AG08395 (cell line): Measurements from ENCODE around the gene CD164L2.

ENCODE experiments used
- DNase-seq: peaks from one replicate; pipeline ENCODE4 v3.0.0; 2012; ENCODE audit warnings: mixed read lengths, low spot score

The CD164L2 gene

DNA sequence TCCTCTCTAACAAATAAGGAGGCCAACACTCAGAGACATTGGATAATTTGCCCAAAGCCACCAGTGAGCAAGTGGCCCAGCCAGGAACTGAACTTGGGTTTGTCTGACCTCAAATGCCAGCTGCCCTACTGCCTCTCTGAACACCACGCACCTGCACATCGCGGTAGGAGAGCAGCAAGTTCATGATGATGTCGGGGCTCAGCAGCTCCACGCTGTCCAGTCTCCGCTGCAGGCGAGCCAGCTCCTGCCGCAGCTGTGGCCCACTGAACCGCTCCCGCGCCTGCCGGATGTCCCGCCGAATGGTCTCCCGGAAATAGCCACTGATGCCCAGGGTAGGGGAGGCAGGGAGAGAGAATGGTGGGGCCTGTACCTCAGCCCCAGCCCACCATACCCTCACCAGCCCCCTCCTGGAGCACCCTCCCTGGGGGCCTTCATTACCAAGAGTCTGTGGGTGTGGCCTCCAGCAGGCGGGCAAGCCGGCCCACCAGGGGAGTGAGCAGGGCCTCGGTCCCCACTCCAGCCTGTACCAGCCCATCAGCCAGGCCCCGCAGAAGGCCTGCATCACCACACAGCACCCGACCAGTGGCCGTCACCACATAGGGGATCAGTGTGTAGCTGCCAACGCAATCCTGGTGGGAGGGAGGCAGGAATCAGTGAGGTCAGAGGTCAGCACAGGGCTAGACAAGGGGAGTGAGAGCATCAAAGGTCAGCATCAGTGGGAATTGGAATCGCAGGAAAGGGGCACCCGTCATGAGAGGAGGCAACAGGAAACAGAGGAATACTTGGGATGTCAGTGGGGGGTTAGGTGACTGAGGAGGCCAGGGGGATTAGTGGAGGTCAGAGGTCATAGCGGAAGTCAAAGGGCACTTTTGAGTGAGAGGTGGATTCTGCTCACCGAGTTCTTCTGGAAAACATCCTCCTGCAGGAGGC lies 19.1 kb downstream of the CD164L2 start:
- no peak for DNase-seq

- DNase-seq = no peak
Observed at GRCh38 chr1:27361553-27361952, 21.6 kb downstream of the CD164L2 start.

GRCh38 chr1:27361044-27361402 lies 22.1 kb downstream of the CD164L2 start:
- DNase-seq = no peak

DNA sequence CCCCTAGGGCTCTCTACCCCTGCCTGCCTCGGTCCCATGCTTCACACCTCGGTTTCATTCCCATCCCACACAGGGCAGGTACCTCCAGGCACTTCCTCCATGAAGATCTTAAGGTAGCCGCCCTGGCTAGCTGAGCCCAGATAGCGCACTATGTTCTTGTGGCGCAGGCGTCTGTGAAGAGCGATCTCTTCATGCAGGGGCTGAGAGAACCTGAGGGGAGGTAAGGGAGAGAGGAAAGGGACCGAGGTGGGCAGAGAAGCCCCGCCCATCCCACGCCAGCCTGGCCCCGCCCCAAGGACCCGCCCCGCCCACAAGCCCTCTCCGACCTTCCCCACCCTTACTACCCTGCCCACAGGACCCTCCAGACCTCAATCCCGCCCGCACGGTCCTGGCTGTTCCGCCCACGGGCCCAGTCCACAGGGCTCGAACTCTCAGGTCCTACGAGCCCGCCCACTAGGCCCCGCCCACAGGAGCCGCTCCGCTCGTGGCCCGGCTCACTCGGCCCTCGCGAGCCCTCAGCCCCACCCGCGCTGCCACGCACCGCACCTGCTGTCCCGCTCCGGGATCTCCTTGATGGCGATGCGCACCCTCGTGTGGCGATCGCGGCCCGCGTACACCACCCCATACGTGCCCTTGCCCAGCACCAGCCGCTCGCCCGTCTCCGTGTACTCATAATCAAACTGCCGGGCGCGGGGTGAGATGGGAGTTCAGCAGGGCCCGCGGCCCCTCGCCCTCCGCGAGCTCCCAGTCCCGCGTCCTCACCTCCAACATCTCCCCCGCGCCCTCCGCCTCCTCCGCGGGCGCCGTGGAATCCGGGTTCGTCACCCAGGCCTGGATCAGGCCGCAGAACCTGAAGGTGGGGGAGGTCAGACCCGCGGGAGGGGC lies 22.7 kb downstream of the CD164L2 start:
- no peak for DNase-seq

- DNase-seq = no peak
Observed at GRCh38 chr1:27359822-27360158, 23.3 kb downstream of the CD164L2 start.

- no peak for DNase-seq
Observed at GRCh38 chr1:27358928-27359313, 24.2 kb downstream of the CD164L2 start.

DNA sequence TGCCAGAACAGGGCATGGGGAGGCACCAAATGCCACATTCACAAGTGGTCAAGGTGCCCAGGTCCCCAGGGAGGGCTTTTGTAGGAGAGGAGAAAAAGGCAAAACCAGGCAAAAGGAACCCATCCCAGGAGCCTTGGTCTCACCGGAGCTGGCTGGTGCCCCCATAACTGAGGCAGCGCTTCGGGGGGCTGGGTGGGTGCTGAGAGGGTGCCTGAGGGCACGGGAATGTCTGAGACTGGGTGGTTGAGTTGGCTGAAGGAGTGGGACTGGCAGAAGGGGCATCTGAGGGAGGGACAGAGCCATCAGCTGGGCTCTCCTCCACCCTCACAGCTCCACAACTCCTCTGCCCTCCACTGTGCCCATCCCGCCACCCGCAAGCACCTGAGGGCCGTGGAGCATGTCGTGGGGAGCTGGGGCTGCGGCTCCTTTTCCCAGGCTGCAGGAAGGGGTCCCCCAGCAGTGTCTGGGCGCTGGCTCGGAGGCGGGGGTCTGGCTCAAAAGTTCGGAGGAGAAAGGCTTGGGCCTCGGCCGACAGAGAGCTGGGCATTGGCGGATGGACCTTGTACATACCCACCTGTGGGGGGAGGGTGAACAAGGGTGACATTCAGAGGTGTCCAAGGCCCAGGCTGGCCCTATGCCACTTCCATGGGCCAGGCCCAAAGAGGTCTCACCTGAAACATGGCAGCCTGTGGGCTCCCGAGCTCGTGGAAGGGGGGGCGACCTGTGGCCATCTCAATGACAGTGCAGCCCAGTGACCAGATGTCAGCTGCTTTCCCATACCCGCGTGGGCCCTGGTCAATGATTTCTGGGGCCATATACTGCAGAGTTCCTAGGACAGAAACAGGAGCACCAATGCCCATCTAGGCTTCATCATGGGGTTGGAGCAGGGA lies 24.9 kb downstream of the CD164L2 start:
- DNase-seq = no peak

DNA sequence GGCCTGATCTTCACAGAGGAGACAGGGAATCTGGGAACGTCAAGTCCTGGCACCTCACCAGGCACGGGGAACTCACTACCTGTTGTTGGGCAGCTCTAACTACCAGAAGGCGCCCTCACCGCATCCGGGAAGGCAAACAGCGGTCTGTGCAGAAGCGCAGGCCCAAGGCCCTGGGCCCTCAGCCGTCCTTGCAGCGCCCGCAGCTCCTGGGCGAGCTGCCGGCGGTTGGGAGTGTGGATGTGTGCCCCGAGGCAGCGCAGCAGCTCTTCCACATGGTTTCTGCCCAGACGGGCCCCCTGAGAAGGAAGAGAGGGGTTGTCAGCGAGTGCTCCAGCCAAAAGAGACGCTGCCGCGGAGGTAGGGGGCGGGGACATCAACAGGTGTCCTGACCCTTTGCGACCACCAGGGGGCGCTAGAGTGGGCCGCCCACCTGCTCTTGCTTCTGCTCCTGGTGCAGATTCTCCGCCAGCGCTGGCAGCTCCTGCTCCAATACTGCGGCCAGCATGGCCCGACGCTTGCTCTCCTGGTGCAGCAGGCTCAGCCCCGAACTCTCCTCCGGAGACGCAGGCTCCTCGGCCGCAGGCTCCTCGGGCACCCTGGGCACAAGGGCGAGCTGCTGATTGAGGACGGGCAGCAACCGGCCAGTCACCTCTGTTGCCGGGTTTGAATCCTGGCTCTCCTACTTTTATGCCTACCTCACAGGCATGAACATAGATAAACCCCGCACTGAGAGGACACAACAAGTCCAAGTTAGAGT lies 25.7 kb downstream of the CD164L2 start:
- DNase-seq = peak; percentile 85

- no peak for DNase-seq
Observed at GRCh38 chr1:27356619-27357280, 26.4 kb downstream of the CD164L2 start.

GRCh38 chr1:27356277-27356618 lies 26.9 kb downstream of the CD164L2 start:
- no peak for DNase-seq

DNA sequence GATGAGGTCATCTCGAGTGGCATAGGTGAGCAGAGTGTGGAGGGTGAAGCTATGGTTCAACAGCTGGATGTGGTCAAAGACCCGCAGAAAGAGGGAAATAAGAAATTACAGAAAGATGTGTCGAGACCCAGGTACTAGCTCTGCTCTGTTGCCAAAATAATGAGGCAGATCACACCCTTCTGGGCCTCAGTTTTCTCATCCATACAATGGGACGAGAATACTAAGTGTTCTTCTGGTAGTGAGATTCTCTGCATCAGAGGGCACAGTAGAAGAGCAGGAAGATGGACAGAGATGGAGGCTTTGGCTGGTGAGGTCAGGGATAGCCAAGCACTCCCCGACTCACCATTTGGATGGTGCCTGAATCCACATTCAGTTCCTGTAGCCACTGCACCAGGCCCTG lies 27.4 kb downstream of the CD164L2 start:
- DNase-seq = no peak

GRCh38 chr1:27353629-27354028 lies 29.5 kb downstream of the CD164L2 start:
- no peak for DNase-seq

DNA sequence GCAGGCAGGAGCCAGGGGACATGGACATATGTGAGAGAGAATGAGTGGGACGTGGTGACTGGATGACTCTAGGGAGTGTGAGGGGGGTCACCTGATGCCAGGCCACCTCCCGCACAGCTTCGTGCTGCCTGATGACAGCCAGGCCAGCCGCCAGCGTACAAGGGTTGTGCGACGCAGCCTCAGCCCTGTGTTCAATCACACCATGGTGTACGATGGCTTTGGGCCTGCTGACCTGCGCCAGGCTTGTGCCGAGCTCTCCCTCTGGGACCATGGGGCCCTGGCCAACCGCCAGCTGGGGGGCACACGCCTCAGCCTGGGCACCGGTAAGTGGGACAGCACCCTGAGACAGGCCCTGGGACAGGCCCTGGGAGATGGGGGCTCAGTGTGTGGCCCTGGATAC lies 30.0 kb downstream of the CD164L2 start:
- no peak for DNase-seq

DNA sequence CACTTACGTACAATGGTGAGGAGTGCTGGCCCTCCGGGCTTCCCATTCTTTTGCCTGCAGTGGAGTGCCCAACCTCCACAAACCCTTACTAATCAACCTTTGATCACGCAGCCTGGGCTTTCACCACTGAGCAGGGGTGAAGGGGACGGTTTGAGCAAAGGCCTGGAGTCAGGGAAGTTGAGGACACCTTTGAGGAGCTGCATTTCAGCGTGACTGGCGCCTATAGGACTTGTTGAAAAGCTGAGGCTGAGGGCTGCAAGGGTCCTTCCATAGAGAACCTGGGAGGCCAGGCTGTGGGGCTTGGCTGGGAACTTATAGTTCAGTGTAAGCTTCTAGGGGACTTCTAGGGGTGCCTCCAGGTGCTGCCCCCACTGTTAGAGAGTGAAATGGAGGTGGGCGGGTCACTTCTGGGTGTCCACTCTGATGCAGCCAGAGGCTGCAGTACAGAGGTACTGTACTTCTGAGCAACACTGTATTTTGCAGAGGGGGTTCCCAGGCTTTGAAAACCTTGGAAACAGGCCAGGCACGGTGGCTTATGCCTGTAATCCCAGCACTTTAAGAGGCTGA lies 31.5 kb downstream of the CD164L2 start:
- no peak for DNase-seq

DNA sequence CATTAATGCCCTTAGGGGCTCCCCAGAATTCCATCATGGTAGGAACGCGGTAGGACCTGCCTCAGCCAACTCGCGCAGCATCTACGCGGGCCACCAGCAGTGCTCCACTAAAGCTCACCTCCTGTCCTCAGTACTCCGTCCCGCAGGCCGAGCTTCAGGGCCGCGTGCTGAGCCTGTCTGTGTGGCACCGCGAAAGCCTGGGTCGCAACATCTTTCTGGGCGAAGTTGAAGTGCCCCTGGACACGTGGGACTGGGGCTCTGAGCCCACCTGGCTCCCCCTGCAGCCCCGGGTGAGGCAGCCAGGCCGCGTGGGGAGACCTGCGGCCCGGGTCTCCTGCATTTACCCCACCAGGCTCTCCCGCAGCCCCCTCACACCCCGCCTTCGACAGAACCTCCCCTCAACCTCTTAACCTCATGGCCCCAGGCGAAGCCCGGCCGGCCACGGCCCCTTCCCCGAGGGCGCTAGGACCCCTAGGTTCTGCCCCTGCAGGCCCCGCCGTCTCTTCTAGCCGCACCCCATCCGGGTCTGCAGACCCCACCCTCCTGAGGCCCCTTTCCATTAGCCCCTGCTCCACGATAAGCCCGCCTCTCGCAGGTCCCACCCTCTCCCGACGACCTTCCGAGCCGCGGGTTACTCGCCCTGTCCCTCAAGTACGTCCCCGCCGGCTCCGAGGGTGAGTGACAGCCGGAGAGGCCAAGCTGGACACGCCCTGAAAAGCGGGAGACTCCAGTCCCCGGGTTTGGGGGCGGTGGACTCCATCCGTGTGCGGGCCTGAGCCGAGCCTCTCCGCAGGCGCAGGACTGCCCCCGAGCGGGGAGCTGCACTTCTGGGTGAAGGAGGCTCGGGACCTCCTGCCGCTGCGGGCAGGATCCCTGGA lies 32.2 kb downstream of the CD164L2 start:
- peak; percentile 47 for DNase-seq

DNA sequence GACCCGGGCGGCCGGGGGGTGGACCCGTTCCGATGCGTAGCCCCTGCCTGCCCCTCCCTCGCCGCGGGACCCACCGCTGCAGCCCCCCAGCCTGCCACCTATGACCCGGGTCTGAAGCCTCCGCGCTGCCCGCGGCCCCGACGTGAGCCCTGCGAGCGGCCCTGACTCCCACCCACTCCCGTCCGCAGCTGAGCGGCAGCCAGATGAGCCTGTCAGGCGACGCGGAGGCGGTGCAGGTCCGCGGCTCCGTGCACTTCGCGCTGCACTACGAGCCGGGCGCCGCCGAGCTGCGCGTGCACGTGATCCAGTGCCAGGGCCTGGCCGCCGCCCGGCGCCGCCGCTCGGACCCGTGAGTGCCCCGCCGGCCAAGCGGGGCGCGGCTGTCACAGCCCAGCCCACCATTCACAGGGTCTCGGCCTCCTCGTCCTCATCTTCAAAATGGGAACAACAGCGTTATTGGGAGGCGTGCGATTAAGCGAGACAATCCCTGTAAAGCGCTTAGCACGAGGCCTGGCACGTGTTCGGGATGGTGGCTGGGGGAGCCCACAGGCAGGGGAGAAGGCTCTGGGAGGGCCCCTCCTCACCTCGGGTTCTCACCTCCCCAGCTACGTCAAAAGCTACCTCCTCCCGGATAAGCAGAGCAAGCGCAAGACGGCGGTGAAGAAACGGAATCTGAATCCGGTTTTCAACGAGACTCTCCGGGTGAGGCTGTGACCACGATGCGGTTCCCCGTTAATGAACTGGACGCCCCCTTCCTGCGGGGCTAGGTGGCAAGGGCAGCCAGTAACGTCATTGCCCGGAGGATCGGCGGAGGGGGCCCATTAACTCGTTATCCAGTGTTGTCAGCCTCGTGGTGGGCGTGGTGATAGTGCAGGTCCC lies 33.1 kb downstream of the CD164L2 start:
- peak; percentile 74 for DNase-seq

DNA sequence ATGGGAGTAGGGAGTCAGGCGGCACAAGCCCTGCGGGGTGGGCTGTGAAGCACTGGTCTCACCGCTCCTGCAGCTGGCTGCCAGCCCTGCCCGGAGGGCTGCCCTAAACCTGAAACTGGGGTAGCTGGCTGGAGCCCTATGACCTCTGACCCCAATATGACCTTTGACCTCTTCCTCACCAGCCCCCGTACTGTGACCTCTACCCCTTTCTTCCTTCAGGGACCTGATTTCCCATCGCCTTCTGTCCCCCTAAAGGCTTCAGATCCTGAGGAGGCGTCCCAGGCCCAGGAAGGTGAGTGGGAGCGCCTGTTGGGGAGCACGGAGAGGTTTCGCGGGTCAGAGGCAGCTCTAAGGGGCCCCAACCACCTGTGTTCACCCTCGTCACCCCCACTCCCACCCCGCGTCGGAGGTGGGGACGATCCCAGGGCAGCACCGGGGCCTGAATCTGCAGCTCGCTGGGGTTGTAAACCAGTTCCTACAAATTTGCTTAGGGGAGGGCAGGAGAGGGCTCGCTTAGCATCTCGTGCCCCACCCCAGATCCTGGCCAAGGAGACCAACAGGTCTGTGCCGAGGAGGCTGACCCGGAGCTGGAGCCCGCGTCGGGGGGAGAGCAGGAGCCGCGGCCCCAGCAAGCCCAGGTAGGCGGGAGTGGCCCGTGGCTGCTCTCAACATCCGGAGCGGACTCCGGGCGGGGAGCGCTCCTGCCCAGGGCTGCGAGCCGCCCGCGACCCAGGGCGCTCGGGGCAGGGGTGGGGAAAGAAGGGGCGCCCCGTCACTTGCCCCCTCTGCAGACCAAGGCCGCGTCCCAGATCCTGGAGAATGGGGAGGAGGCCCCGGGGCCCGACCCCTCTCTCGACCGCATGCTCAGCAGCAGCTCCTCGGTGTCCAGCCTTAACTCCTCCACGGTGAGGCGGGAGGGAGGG lies 34.0 kb downstream of the CD164L2 start:
- DNase-seq = no peak
